GM12878 (cell line): ENCODE results near the gene FANCG. TPM values are rescaled to one million over a fixed set of nuclear protein-coding genes. Genes with fewer than 3 reads are reported as not detected.

Experiments
- ETV6 ChIP-seq, 2 experiments: fragments of 450-650 bp in 1 of 2; IDR thresholded peaks in 1 of 2; conservative IDR thresholded peaks in 1 of 2; 2 replicates each; pipeline ENCODE4 v1.6.1; 2014; ENCODE audit warnings: antibody characterized with exemption in 1 of 2, borderline replicate concordance in 1 of 2, low read depth in 1 of 2, mild to moderate bottlenecking in 1 of 2, moderate library complexity in 1 of 2
- IKZF2 ChIP-seq, 2 experiments: fragments of 450-650 bp; IDR thresholded peaks; 2 replicates each; pipeline ENCODE4 v1.6.1; 2017; ENCODE audit warnings: mild to moderate bottlenecking in 2 of 2, moderate library complexity in 2 of 2
- NBN ChIP-seq: fragments of 450-650 bp; IDR thresholded peaks from 2 replicates; pipeline ENCODE4 v1.6.1; 2016
- POLR2AphosphoS2 ChIP-seq: IDR thresholded peaks from 2 replicates; pipeline ENCODE4 v1.6.1; 2011; ENCODE audit warnings: low read depth, mild to moderate bottlenecking, low read length, improper control_type of control experiment, moderate library complexity
- RAD51 ChIP-seq: fragments of 450-650 bp; IDR thresholded peaks from 2 replicates; pipeline ENCODE4 v1.6.1; 2016; ENCODE audit warnings: moderate library complexity, mild to moderate bottlenecking, inconsistent platforms
- RELA ChIP-seq: fragments of 450-650 bp; IDR thresholded peaks from 2 replicates; pipeline ENCODE4 v1.8.0; 2014; ENCODE audit warnings: borderline replicate concordance; ENCODE audit not compliant: partially characterized antibody
- SIX5 ChIP-seq: IDR thresholded peaks from 2 replicates; pipeline ENCODE4 v1.6.1; 2011; ENCODE audit warnings: mild to moderate bottlenecking, low read depth, low read length, moderate library complexity; ENCODE audit not compliant: severe bottlenecking
- STAT3 ChIP-seq: IDR thresholded peaks from 2 replicates; pipeline ENCODE4 v1.6.1; 2011; ENCODE audit warnings: low read depth, low read length, improper control_type of control experiment
- TCF3 ChIP-seq: IDR thresholded peaks from 2 replicates; pipeline ENCODE4 v1.6.1; 2012; ENCODE audit warnings: low read depth, mild to moderate bottlenecking, low read length, borderline replicate concordance; ENCODE audit not compliant: insufficient read depth
- YBX1 ChIP-seq: fragments of 450-650 bp; IDR thresholded peaks from 2 replicates; pipeline ENCODE4 v1.6.1; 2016; ENCODE audit warnings: antibody characterized with exemption
- polyA plus RNA-seq, 11 experiments: library from polyadenylated mRNA; depleted of rRNA in 4 of 11; unstranded in 6 of 11; stranded (reverse) in 5 of 11; fragments of >200 nt; fragmentation: Nextera tagmentation in 4 of 11; fragmentation: Illumina TruSeq in 1 of 11; extraction: Ambion mirVana in 4 of 11; extraction: Trizol in 1 of 11; gene quantifications; 1 replicate in 1 of 11; 2 replicates in 10 of 11; pipeline versions ENCODE4 v1.2.1 to v1.2.3, GENCODE V29; 2011 to 2016; ENCODE audit warnings: inconsistent platforms in 2 of 11, missing spikeins in 2 of 11, low read depth in 1 of 11
- total RNA-seq, 4 experiments: library from RNA; depleted of rRNA in 3 of 4; stranded (reverse); fragments of >200 nt in 3 of 4; fragmentation: Illumina TruSeq in 1 of 4; extraction: Trizol in 1 of 4; gene quantifications; 2 replicates each; pipeline versions ENCODE4 v1.2.1 to v1.2.3, GENCODE V29; 2013 to 2021
- TF ChIP-seq, protein P1 (sequence below): fragments of 450-650 bp; formaldehyde crosslinking; IDR thresholded peaks from 2 replicates; pipeline ENCODE4 v1.4.0; 2022; ENCODE audit warnings: mild to moderate bottlenecking, moderate library complexity
- TF ChIP-seq, protein P2 (sequence below): fragments of 450-650 bp; IDR thresholded peaks from 2 replicates; pipeline ENCODE4 v1.6.1; 2017; ENCODE audit warnings: mild to moderate bottlenecking, moderate library complexity
- TF ChIP-seq, protein P3 (sequence below): IDR thresholded peaks from 2 replicates; pipeline ENCODE4 v1.6.1; 2011; ENCODE audit warnings: low read depth, low read length, improper control_type of control experiment, borderline replicate concordance

The FANCG gene
- total and polyA plus RNA-seq, 10 of the 15 experiments (the other 5 are each of a cell fraction or from before 2014, with no cell fraction given) = 16.4 to 78.7 (median 45.4) TPM

DNA sequence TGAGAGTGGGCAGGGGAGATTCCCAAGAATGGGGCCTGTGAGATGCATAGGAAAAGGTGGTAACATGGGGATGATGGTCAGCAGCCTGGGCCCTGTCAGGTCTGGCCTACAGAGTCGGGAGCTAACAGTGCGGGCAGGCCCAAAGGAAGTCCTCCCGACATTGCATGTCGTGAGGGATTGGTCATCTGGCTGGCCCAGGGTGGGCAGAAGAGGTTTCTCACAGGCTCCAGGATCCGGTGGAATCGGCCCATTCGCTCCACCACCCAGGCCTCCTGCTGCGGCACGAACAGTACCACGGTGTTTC, 22.7 kb upstream of the FANCG start (continued):
- TF ChIP-seq, protein P1, sequence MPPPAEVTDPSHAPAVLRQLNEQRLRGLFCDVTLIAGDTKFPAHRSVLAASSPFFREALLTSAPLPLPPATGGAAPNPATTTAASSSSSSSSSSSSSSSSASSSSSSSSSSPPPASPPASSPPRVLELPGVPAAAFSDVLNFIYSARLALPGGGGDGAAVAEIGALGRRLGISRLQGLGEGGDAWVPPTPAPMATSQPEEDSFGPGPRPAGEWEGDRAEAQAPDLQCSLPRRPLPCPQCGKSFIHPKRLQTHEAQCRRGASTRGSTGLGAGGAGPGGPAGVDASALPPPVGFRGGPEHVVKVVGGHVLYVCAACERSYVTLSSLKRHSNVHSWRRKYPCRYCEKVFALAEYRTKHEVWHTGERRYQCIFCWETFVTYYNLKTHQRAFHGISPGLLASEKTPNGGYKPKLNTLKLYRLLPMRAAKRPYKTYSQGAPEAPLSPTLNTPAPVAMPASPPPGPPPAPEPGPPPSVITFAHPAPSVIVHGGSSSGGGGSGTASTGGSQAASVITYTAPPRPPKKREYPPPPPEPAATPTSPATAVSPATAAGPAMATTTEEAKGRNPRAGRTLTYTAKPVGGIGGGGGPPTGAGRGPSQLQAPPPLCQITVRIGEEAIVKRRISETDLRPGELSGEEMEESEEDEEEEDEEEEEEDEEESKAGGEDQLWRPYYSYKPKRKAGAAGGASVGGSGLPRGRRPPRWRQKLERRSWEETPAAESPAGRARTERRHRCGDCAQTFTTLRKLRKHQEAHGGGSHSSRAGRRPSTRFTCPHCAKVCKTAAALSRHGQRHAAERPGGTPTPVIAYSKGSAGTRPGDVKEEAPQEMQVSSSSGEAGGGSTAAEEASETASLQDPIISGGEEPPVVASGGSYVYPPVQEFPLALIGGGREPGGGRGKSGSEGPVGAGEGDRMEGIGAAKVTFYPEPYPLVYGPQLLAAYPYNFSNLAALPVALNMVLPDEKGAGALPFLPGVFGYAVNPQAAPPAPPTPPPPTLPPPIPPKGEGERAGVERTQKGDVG (CRISPR knock-in tag) = no peak
- no peak for TF ChIP-seq POLR2AphosphoS2
- no peak for TF ChIP-seq NBN
- no peak for TF ChIP-seq RELA
- TF ChIP-seq RAD51 = no peak
- TF ChIP-seq, protein P2, sequence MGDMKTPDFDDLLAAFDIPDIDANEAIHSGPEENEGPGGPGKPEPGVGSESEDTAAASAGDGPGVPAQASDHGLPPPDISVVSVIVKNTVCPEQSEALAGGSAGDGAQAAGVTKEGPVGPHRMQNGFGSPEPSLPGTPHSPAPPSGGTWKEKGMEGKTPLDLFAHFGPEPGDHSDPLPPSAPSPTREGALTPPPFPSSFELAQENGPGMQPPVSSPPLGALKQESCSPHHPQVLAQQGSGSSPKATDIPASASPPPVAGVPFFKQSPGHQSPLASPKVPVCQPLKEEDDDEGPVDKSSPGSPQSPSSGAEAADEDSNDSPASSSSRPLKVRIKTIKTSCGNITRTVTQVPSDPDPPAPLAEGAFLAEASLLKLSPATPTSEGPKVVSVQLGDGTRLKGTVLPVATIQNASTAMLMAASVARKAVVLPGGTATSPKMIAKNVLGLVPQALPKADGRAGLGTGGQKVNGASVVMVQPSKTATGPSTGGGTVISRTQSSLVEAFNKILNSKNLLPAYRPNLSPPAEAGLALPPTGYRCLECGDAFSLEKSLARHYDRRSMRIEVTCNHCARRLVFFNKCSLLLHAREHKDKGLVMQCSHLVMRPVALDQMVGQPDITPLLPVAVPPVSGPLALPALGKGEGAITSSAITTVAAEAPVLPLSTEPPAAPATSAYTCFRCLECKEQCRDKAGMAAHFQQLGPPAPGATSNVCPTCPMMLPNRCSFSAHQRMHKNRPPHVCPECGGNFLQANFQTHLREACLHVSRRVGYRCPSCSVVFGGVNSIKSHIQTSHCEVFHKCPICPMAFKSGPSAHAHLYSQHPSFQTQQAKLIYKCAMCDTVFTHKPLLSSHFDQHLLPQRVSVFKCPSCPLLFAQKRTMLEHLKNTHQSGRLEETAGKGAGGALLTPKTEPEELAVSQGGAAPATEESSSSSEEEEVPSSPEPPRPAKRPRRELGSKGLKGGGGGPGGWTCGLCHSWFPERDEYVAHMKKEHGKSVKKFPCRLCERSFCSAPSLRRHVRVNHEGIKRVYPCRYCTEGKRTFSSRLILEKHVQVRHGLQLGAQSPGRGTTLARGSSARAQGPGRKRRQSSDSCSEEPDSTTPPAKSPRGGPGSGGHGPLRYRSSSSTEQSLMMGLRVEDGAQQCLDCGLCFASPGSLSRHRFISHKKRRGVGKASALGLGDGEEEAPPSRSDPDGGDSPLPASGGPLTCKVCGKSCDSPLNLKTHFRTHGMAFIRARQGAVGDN = no peak
- TF ChIP-seq TCF3 = no peak
- TF ChIP-seq IKZF2 (IDR thresholded peaks at IDR 0.05) = no peak
- TF ChIP-seq, protein P3, sequence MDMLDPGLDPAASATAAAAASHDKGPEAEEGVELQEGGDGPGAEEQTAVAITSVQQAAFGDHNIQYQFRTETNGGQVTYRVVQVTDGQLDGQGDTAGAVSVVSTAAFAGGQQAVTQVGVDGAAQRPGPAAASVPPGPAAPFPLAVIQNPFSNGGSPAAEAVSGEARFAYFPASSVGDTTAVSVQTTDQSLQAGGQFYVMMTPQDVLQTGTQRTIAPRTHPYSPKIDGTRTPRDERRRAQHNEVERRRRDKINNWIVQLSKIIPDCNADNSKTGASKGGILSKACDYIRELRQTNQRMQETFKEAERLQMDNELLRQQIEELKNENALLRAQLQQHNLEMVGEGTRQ = no peak
- TF ChIP-seq ETV6 (conservative IDR thresholded peaks at IDR 0.05 in 1 of 2, IDR thresholded peaks at IDR 0.05 in 1 of 2; ENCODE audit: borderline replicate concordance in 1 of 2, low read depth in 1 of 2) = no peak
- TF ChIP-seq SIX5 = no peak
- TF ChIP-seq YBX1 = no peak
- TF ChIP-seq STAT3 = no peak
- TF ChIP-seq, all 136 proteins: peak for 0
